H1 (cell line): ENCODE results near the gene ASIC2. TPM values are rescaled to one million over a fixed set of nuclear protein-coding genes. Genes with fewer than 3 reads are reported as not detected.

ENCODE experiments used
- CTCF ChIA-PET: fragments of 300-600 bp; sonication (Branson Sonifier 250); formaldehyde crosslinking; loops from one replicate; lab custom pipeline; 2021; ENCODE audit not compliant: partially characterized antibody; lab: Charles Lee
- POLR2A ChIA-PET: fragments of 300-600 bp; sonication (Branson Sonifier 250); formaldehyde crosslinking; loops from one replicate; lab custom pipeline; 2021; ENCODE audit warnings: inconsistent platforms; ENCODE audit not compliant: partially characterized antibody; lab: Charles Lee
- DNase-seq, 2 experiments: peaks; one replicate each; pipeline versions ENCODE4 v3.0.0 to v3.0.0-alpha.2; 2010 to 2022; ENCODE audit warnings: low spot score in 2 of 2, low read depth in 1 of 2, mixed read lengths in 1 of 2
- FAIRE-seq: peaks from 2 replicates; lab custom pipeline; 2011; peaks lifted over from hg19 to GRCh38; lab: Jason Lieb, UNC
- H2AFZ ChIP-seq: 2 replicates; pipeline ENCODE4 v1.8.1; 2012; ENCODE audit warnings: low read length, inconsistent platforms
- H2AK5ac ChIP-seq: 2 replicates; pipeline ENCODE4 v1.6.1; 2013; ENCODE audit warnings: low read depth, low read length
- H2BK120ac ChIP-seq: replicated peaks from 2 replicates; pipeline ENCODE3; 2013; ENCODE audit warnings: low read depth, low read length, inconsistent platforms
- H2BK12ac ChIP-seq: 2 replicates; pipeline ENCODE4 v1.6.1; 2013; ENCODE audit warnings: low read depth, low read length
- H2BK15ac ChIP-seq: 2 replicates; pipeline ENCODE4 v1.6.1; 2013; ENCODE audit warnings: low read length
- H2BK20ac ChIP-seq: 2 replicates; pipeline ENCODE4 v1.6.1; 2013; ENCODE audit warnings: low read length
- H2BK5ac ChIP-seq: 2 replicates; pipeline ENCODE4 v1.6.1; 2013; ENCODE audit warnings: low read depth, low read length
- H3K14ac ChIP-seq: 2 replicates; pipeline ENCODE4 v1.6.1; 2013; ENCODE audit warnings: inconsistent platforms; ENCODE audit not compliant: insufficient read length
- H3K18ac ChIP-seq: 2 replicates; pipeline ENCODE4 v1.6.1; 2013; ENCODE audit warnings: low read length; ENCODE audit errors: extremely low read depth
- H3K23ac ChIP-seq: 2 replicates; pipeline ENCODE4 v1.6.1; 2013; ENCODE audit warnings: inconsistent platforms; ENCODE audit not compliant: insufficient read length
- H3K23me2 ChIP-seq: 2 replicates; pipeline ENCODE4 v1.6.1; 2013; ENCODE audit warnings: low read depth, low read length
- H3K27ac ChIP-seq: 2 replicates; pipeline ENCODE4 v1.6.1; 2011; ENCODE audit warnings: low read depth, low read length, inconsistent platforms
- H3K27me3 ChIP-seq, 4 experiments: replicated peaks in 1 of 4; 1 replicate in 1 of 4; 2 replicates in 3 of 4; pipeline versions ENCODE4 v1.6.1 to v1.8.1; 2011 to 2013; ENCODE audit warnings: low read length in 3 of 4, mild to moderate bottlenecking in 3 of 4, inconsistent platforms in 2 of 4, mixed read lengths in 2 of 4, moderate library complexity in 1 of 4; ENCODE audit not compliant: control insufficient read depth in 3 of 4, insufficient read depth in 3 of 4; ENCODE audit errors: extremely low read depth in 1 of 4
- H3K36me3 ChIP-seq, 4 experiments: 2 replicates each; pipeline versions ENCODE4 v1.6.1 to v1.8.1; 2011 to 2013; ENCODE audit warnings: mild to moderate bottlenecking in 4 of 4, low read length in 3 of 4, moderate library complexity in 2 of 4, control low read depth in 1 of 4, inconsistent platforms in 1 of 4; ENCODE audit not compliant: insufficient read depth in 4 of 4, control insufficient read depth in 2 of 4
- H3K4ac ChIP-seq: replicated peaks from 2 replicates; pipeline ENCODE3; 2013; ENCODE audit warnings: low read length, low read depth, mixed read lengths, inconsistent platforms; ENCODE audit not compliant: insufficient read length
- H3K4me1 ChIP-seq, 4 experiments: replicated peaks in 1 of 4; 1 replicate in 1 of 4; 2 replicates in 3 of 4; pipeline versions ENCODE4 v1.6.1 to v1.8.1; 2011 to 2013; ENCODE audit warnings: low read length in 3 of 4, inconsistent platforms in 2 of 4, mixed read lengths in 1 of 4; ENCODE audit not compliant: insufficient read depth in 4 of 4, control insufficient read depth in 3 of 4
- H3K4me2 ChIP-seq, 2 experiments: 2 replicates each; pipeline versions ENCODE4 v1.6.1 to v1.8.1; 2011 to 2013; ENCODE audit warnings: low read depth in 2 of 2, low read length in 2 of 2, control low read depth in 1 of 2, inconsistent platforms in 1 of 2, mild to moderate bottlenecking in 1 of 2; ENCODE audit not compliant: insufficient read depth in 1 of 2
- H3K4me3 ChIP-seq, 4 experiments: fragments of 200-600, 300-600 bp in 1 of 4; sonication (generic), shearing (Covaris generic), sonication (Bioruptor Twin) in 1 of 4; 2 replicates each; pipeline versions ENCODE4 v1.5.1 to v1.8.1; 2011 to 2016; ENCODE audit warnings: low read length in 4 of 4, low read depth in 3 of 4, control low read depth in 2 of 4, inconsistent platforms in 2 of 4, mild to moderate bottlenecking in 2 of 4, mixed read lengths in 1 of 4, moderate library complexity in 1 of 4; ENCODE audit not compliant: insufficient read depth in 2 of 4; ENCODE audit errors: extremely low read depth in 1 of 4
- H3K56ac ChIP-seq: replicated peaks from 2 replicates; pipeline ENCODE3; 2013; ENCODE audit warnings: low read depth, mild to moderate bottlenecking, mixed read lengths, low read length, inconsistent platforms; ENCODE audit not compliant: insufficient read length
- H3K79me1 ChIP-seq: 2 replicates; pipeline ENCODE4 v1.6.1; 2013; ENCODE audit warnings: low read depth, low read length, control low read depth
- H3K79me2 ChIP-seq, 2 experiments: 2 replicates each; pipeline versions ENCODE4 v1.6.1 to v1.8.1; 2012 to 2013; ENCODE audit warnings: low read length in 2 of 2, mild to moderate bottlenecking in 2 of 2, inconsistent platforms in 1 of 2; ENCODE audit not compliant: insufficient read depth in 2 of 2, control insufficient read depth in 1 of 2
- H3K9ac ChIP-seq, 4 experiments: replicated peaks in 1 of 4; 1 replicate in 1 of 4; 2 replicates in 3 of 4; pipeline versions ENCODE4 v1.6.1 to v1.8.1; 2011 to 2013; ENCODE audit warnings: low read depth in 3 of 4, low read length in 3 of 4, control low read depth in 2 of 4, mild to moderate bottlenecking in 2 of 4, moderate library complexity in 2 of 4, inconsistent platforms in 1 of 4; ENCODE audit errors: extremely low read depth in 1 of 4
- H3K9me3 ChIP-seq, 2 experiments: 2 replicates each; pipeline versions ENCODE4 v1.6.1 to v1.8.1; 2012 to 2013; ENCODE audit warnings: mild to moderate bottlenecking in 2 of 2, moderate library complexity in 2 of 2, control low read depth in 1 of 2, inconsistent platforms in 1 of 2, low read depth in 1 of 2, low read length in 1 of 2, mixed read lengths in 1 of 2; ENCODE audit not compliant: insufficient read depth in 2 of 2
- H4K20me1 ChIP-seq, 2 experiments: replicated peaks in 1 of 2; 2 replicates each; pipeline versions ENCODE3 to v1.8.1; 2011 to 2013; ENCODE audit warnings: inconsistent platforms in 2 of 2, low read length in 2 of 2, mild to moderate bottlenecking in 1 of 2; ENCODE audit not compliant: insufficient read depth in 2 of 2, control insufficient read depth in 1 of 2
- H4K5ac ChIP-seq: 2 replicates; pipeline ENCODE4 v1.6.1; 2013; ENCODE audit warnings: low read length, low read depth, mixed read lengths, inconsistent platforms; ENCODE audit not compliant: insufficient read length
- H4K8ac ChIP-seq: 2 replicates; pipeline ENCODE4 v1.8.0; 2013; ENCODE audit warnings: mild to moderate bottlenecking, moderate library complexity, low read length, inconsistent platforms; ENCODE audit not compliant: insufficient read depth; ENCODE audit errors: extremely low read depth
- H4K91ac ChIP-seq: replicated peaks from 2 replicates; pipeline ENCODE3; 2013; ENCODE audit warnings: low read length, mixed read lengths, inconsistent platforms; ENCODE audit not compliant: insufficient read length
- BRCA1 ChIP-seq: IDR thresholded peaks from 2 replicates; pipeline ENCODE4 v1.6.1; 2012; ENCODE audit warnings: low read depth, low read length, improper control_type of control experiment
- CREB1 ChIP-seq: IDR thresholded peaks from 2 replicates; pipeline ENCODE4 v1.6.1; 2012; ENCODE audit warnings: inconsistent platforms
- CTCF ChIP-seq, 3 experiments: IDR thresholded peaks; 1 replicate in 2 of 3; 2 replicates in 1 of 3; pipeline versions ENCODE4 v1.5.1 to v1.6.1; 2011; ENCODE audit warnings: low read length in 3 of 3, mild to moderate bottlenecking in 3 of 3, inconsistent platforms in 2 of 3, low read depth in 1 of 3, moderate library complexity in 1 of 3; ENCODE audit not compliant: insufficient read depth in 1 of 3; ENCODE audit errors: control extremely low read depth in 1 of 3
- POLR2A ChIP-seq, 2 experiments: IDR thresholded peaks; 1 replicate in 1 of 2; 2 replicates in 1 of 2; pipeline ENCODE4 v1.6.1; 2011; ENCODE audit warnings: low read depth in 2 of 2, low read length in 2 of 2, mild to moderate bottlenecking in 2 of 2; ENCODE audit errors: control extremely low read depth in 1 of 2
- RBBP5 ChIP-seq: IDR thresholded peaks from 2 replicates; pipeline ENCODE4 v1.7.1; 2012; ENCODE audit warnings: low read depth, mild to moderate bottlenecking, inconsistent platforms, low read length, moderate library complexity, borderline replicate concordance
- SIN3A ChIP-seq, 2 experiments: IDR thresholded peaks in 1 of 2; conservative IDR thresholded peaks in 1 of 2; 2 replicates each; pipeline ENCODE4 v1.6.1; 2011 to 2012; ENCODE audit warnings: low read length in 2 of 2, improper control_type of control experiment in 1 of 2, low read depth in 1 of 2, mild to moderate bottlenecking in 1 of 2
- SIX5 ChIP-seq: IDR thresholded peaks from 2 replicates; pipeline ENCODE4 v1.6.1; 2011; ENCODE audit warnings: mild to moderate bottlenecking, low read depth, low read length
- SP4 ChIP-seq: IDR thresholded peaks from 2 replicates; pipeline ENCODE4 v1.6.1; 2012; ENCODE audit warnings: low read length, inconsistent platforms
- TAF1 ChIP-seq: IDR thresholded peaks from 2 replicates; pipeline ENCODE4 v1.6.1; 2011; ENCODE audit warnings: mild to moderate bottlenecking, low read depth, low read length
- YY1 ChIP-seq: IDR thresholded peaks from 2 replicates; pipeline ENCODE4 v1.6.1; 2011; ENCODE audit warnings: low read depth, mild to moderate bottlenecking, low read length
- ZNF274 ChIP-seq: IDR thresholded peaks from 2 replicates; pipeline ENCODE4 v1.7.0; 2012; ENCODE audit warnings: low read length, borderline replicate concordance; ENCODE audit errors: extremely low read depth
- WGBS, 2 experiments: shearing (Covaris generic) in 1 of 2; methylation state at CpG; one replicate each; pipeline versions ENCODE4 v1.1.6 to v1.1.7; 2013 to 2015; ENCODE audit warnings: low lambda C conversion rate in 2 of 2, mixed read lengths in 2 of 2, inconsistent platforms in 1 of 2, low coverage in 1 of 2, missing lambda C conversion rate in 1 of 2; ENCODE audit not compliant: insufficient replicate concordance in 2 of 2, insufficient coverage in 1 of 2, insufficient read length in 1 of 2; ENCODE audit errors: extremely low coverage in 1 of 2, missing lambda C conversion rate in 1 of 2; 5-methylcytosine and 5-hydroxymethylcytosine counted together
- polyA plus RNA-seq, 7 experiments: library from polyadenylated mRNA; depleted of rRNA in 3 of 7; stranded (reverse) in 5 of 7; unstranded in 2 of 7; fragments of >200 nt in 5 of 7; fragments of 200-250 nt in 2 of 7; gene quantifications; 1 replicate in 5 of 7; 2 replicates in 1 of 7; 4 replicates in 1 of 7; pipeline versions ENCODE4 v1.2.1 to v1.2.3, GENCODE V29; 2011 to 2013; ENCODE audit warnings: missing spikeins in 2 of 7, mixed read lengths in 2 of 7
- total RNA-seq: library from RNA; stranded (reverse); fragmentation: NEBNext Ultra II Directional; extraction: Animal tissue kit (Norgen Biotek cat#: 25700); gene quantifications from 2 replicates; pipeline ENCODE4 v1.2.1, GENCODE V29; 2021

The ASIC2 gene
- total and polyA plus RNA-seq, 2 of the 8 experiments (the other 6 are each of a cell fraction or from before 2014, with no cell fraction given): 0.86 to 1.2 TPM

- Histone ChIP-seq H4K5ac (no peak overlapping the region), H3K4me3 (no peak overlapping the region), H3K56ac (no peak overlapping the region), H4K91ac (no peak overlapping the region), H2BK120ac (no peak overlapping the region), H2BK20ac (no peak overlapping the region), H4K8ac (no peak overlapping the region), H2BK5ac (no peak overlapping the region), H3K23me2 (no peaks in the 10 kb centered on the region), H3K9ac (no peak overlapping the region), H3K9me3 (no peaks in the 10 kb centered on the region), H3K14ac (no peak overlapping the region), H3K4me1 (no peaks in the 10 kb centered on the region), H3K79me1 (no peaks in the 10 kb centered on the region), H3K36me3 (no peaks in the 10 kb centered on the region), H2BK15ac (no peak overlapping the region), H2BK12ac (no peak overlapping the region), H3K23ac (no peak overlapping the region), H2AFZ (no peak overlapping the region), H3K79me2 (no peaks in the 10 kb centered on the region), H3K27me3 (no peaks in the 10 kb centered on the region; a peak in 2 of 7 replicates), H4K20me1 (peaks cover 0 to 1% of the 10 kb centered on the region in 2 experiments), H3K18ac (no peak overlapping the region), H3K27ac (no peak overlapping the region), H2AK5ac (no peak overlapping the region), H3K4me2 (no peak overlapping the region), H3K4ac (no peak overlapping the region)
- DNase-seq (no peak), FAIRE-seq (no peak)
- WGBS, 2 experiments: 76% methylated on average over 2 of the region's 2 CpGs; no CpG with 5 or more reads in 1 of the 2 experiments
- POLR2A ChIA-PET: no interaction called here
- no peak for TF ChIP-seq ZNF274
- TF ChIP-seq CTCF (IDR thresholded peaks at IDR 0.05; ENCODE audit: control extremely low read depth in 1 of 3, insufficient read depth in 1 of 3, low read depth in 1 of 3, low read length in 3 of 3): no peak
- TF ChIP-seq BRCA1: no peak
- TF ChIP-seq SIX5: no peak
- TF ChIP-seq YY1: no peak
- no peak for TF ChIP-seq SP4
- TF ChIP-seq SIN3A (conservative IDR thresholded peaks at IDR 0.05 in 1 of 2, IDR thresholded peaks at IDR 0.05 in 1 of 2; ENCODE audit: low read depth in 1 of 2, low read length in 2 of 2): no peak
- TF ChIP-seq RBBP5: no peak
- no peak for TF ChIP-seq POLR2A (IDR thresholded peaks at IDR 0.05; ENCODE audit: control extremely low read depth in 1 of 2, low read depth in 2 of 2, low read length in 2 of 2)
- no peak for TF ChIP-seq CREB1
- TF ChIP-seq TAF1: no peak
- CTCF ChIA-PET: no interaction called here
These were observed 208.3 kb downstream of the ASIC2 start for GRCh38 chr17:33084755-33085154.
